Upper lobe of right lung (tissue), 1 donor: ENCODE data around the gene BCAS3. TPM values are rescaled to one million over a fixed set of nuclear protein-coding genes. Genes with fewer than 3 reads are reported as not detected.

ENCODE experiments used
- ATAC-seq: fragments of 200-7000 bp; cut with Tn5 transposase; one replicate; pipeline ENCODE4 v1.9.1; 2020; ENCODE audit warnings: mild to moderate bottlenecking, moderate library complexity
- DNase-seq: peaks from one replicate; pipeline ENCODE4 v3.0.0-alpha.2; 2020
- H3K27ac ChIP-seq: fragments of 200-600 bp; one replicate; pipeline ENCODE4 v1.8.0; 2022
- H3K27me3 ChIP-seq: fragments of 200-600 bp; one replicate; pipeline ENCODE4 v1.8.0; 2022; ENCODE audit warnings: mild to moderate bottlenecking
- H3K36me3 ChIP-seq: fragments of 200-600 bp; one replicate; pipeline ENCODE4 v1.8.0; 2022
- H3K4me1 ChIP-seq: fragments of 200-600 bp; one replicate; pipeline ENCODE4 v1.8.0; 2022
- H3K4me3 ChIP-seq: fragments of 200-600 bp; one replicate; pipeline ENCODE4 v1.8.0; 2022; ENCODE audit warnings: mild to moderate bottlenecking
- H3K9me3 ChIP-seq: fragments of 200-600 bp; one replicate; pipeline ENCODE4 v1.8.0; 2022
- CTCF ChIP-seq: fragments of 200-600 bp; IDR thresholded peaks from one replicate; pipeline ENCODE4 v1.8.0; 2022; ENCODE audit warnings: antibody characterized with exemption
- intact Hi-C: fragments of 100-400 bp; cut with DNase I; formaldehyde crosslinking; loops from one replicate; pipeline ENCODE4 v1.11.0; 2022
- total RNA-seq: library from RNA; stranded (reverse); fragmentation: NEBNext Ultra II Directional; extraction: Animal tissue kit (Norgen Biotek cat#: 25700); gene quantifications from one replicate; pipeline ENCODE4 v1.2.1, GENCODE V29; 2021
- donor health status: DM: no; HTN: yes; CAD: no; lungs with severe emphysema.

Gene BCAS3
- total RNA-seq, 1 donor from 2014 or later = 23.5 TPM

- Histone ChIP-seq H3K36me3 (no peaks in the 10 kb centered on the region), H3K9me3 (no peaks in the 10 kb centered on the region), H3K27ac (no peak overlapping the region), H3K27me3 (no peaks in the 10 kb centered on the region), H3K4me1 (peaks cover 26% of the 10 kb centered on the region), H3K4me3 (no peak overlapping the region)
- no peak for ATAC-seq
- DNase-seq = no peak
- no peak for TF ChIP-seq CTCF
- intact Hi-C loops = no loop called here
Measured at GRCh38 chr17:61245706-61246135, 568.1 kb downstream of the BCAS3 start.

- DNase-seq = no peak
- Histone ChIP-seq H3K36me3 (no peaks in the 10 kb centered on the region), H3K27ac (no peak overlapping the region), H3K27me3 (no peaks in the 10 kb centered on the region), H3K4me1 (peaks cover 42% of the 10 kb centered on the region), H3K9me3 (no peaks in the 10 kb centered on the region), H3K4me3 (no peak overlapping the region)
- intact Hi-C loops = no loop called here
- no peak for ATAC-seq
- no peak for TF ChIP-seq CTCF
Measured at GRCh38 chr17:61247439-61247838, 569.8 kb downstream of the BCAS3 start.

- TF ChIP-seq CTCF = no peak
- H3K27ac ChIP-seq = no peak overlapping the region
- peaks cover 51% of the 10 kb centered on the region for H3K4me1 ChIP-seq
- DNase-seq (no peak), ATAC-seq (no peak)
- intact Hi-C loops = no loop called here
- no peaks in the 10 kb centered on the region for H3K9me3 ChIP-seq
- H3K36me3 ChIP-seq = no peaks in the 10 kb centered on the region
- H3K4me3 ChIP-seq = no peak overlapping the region
- no peaks in the 10 kb centered on the region for H3K27me3 ChIP-seq
Measured at GRCh38 chr17:61248399-61248798, 570.7 kb downstream of the BCAS3 start.

GRCh38 chr17:61249649-61250299 lies 572.1 kb downstream of the BCAS3 start:
- Histone ChIP-seq H3K4me3 (no peak overlapping the region), H3K27me3 (no peaks in the 10 kb centered on the region), H3K4me1 (peaks cover 59% of the 10 kb centered on the region), H3K9me3 (no peaks in the 10 kb centered on the region), H3K27ac (peak overlapping the region; percentile 73), H3K36me3 (no peaks in the 10 kb centered on the region)
- DNase-seq = no peak
- intact Hi-C loops = loop anchor here (5.0 kb wide), 1 partner anchor 42 kb away; no protein-coding TSS in a partner anchor
- ATAC-seq = no peak
- no peak for TF ChIP-seq CTCF

- Histone ChIP-seq H3K27ac (peak overlapping the region; percentile 73), H3K9me3 (no peaks in the 10 kb centered on the region), H3K4me1 (peaks cover 59% of the 10 kb centered on the region), H3K36me3 (no peaks in the 10 kb centered on the region), H3K4me3 (no peak overlapping the region), H3K27me3 (no peaks in the 10 kb centered on the region)
- no peak for TF ChIP-seq CTCF
- no peak for ATAC-seq
- no peak for DNase-seq
- intact Hi-C loops = loop anchor here (5.0 kb wide), 1 partner anchor 43 kb away; no protein-coding TSS in a partner anchor
Measured at GRCh38 chr17:61250335-61250890, 572.8 kb downstream of the BCAS3 start.
